Nephron (organoid): ENCODE measurements around the gene HDAC4.
A peak's percentile ranks its signal among the peaks of the same experiment; 100 is the strongest.

Experiments
- H3K27ac Mint-ChIP-seq, 3 experiments: 2 replicates each; pipeline ENCODE4 v1.8.0; 2020; ENCODE audit warnings: mixed read lengths in 3 of 3, mild to moderate bottlenecking in 2 of 3, moderate library complexity in 1 of 3
- H3K27me3 Mint-ChIP-seq: 2 replicates; pipeline ENCODE4 v1.8.0; 2021; ENCODE audit warnings: low read depth, mild to moderate bottlenecking, moderate library complexity, mixed read lengths
- H3K36me3 Mint-ChIP-seq: 2 replicates; pipeline ENCODE4 v1.8.0; 2020; ENCODE audit warnings: low read depth, mixed read lengths
- H3K4me1 Mint-ChIP-seq: 2 replicates; pipeline ENCODE4 v1.8.0; 2020; ENCODE audit warnings: mixed read lengths
- H3K4me3 Mint-ChIP-seq, 3 experiments: 2 replicates each; pipeline ENCODE4 v1.8.0; 2020; ENCODE audit warnings: mild to moderate bottlenecking in 3 of 3, mixed read lengths in 3 of 3, moderate library complexity in 2 of 3
- H3K9me3 Mint-ChIP-seq: 2 replicates; pipeline ENCODE4 v1.8.0; 2020; ENCODE audit warnings: mixed read lengths
- TF ChIP-seq, protein P1 (sequence below), 3 experiments: fragments of 200-600 bp; sonication (generic); IDR thresholded peaks; one replicate each; pipeline ENCODE4 v1.5.0; 2021; ENCODE audit warnings: antibody characterized with exemption in 3 of 3; ENCODE audit not compliant: unreplicated experiment in 3 of 3

The HDAC4 gene

DNA sequence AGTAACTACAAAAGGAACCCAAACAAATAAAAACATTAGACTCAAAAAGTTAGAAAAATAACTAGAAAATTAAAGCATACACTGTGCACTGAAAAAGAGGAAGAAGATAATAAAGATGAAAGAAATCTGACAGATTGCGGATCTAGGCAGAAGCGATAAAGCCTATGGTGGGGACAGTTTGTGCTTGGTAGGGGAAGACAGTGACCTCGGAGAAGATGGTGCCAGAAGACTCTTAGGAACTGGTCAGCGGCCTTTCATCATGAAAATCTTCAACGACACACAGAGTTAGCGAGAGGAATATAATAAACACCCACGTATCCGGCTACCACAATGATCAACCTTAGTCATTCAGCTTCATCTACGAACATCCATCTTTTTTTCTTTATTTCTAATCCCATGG is 180.5 kb downstream of the HDAC4 start:
- TF ChIP-seq, protein P1, sequence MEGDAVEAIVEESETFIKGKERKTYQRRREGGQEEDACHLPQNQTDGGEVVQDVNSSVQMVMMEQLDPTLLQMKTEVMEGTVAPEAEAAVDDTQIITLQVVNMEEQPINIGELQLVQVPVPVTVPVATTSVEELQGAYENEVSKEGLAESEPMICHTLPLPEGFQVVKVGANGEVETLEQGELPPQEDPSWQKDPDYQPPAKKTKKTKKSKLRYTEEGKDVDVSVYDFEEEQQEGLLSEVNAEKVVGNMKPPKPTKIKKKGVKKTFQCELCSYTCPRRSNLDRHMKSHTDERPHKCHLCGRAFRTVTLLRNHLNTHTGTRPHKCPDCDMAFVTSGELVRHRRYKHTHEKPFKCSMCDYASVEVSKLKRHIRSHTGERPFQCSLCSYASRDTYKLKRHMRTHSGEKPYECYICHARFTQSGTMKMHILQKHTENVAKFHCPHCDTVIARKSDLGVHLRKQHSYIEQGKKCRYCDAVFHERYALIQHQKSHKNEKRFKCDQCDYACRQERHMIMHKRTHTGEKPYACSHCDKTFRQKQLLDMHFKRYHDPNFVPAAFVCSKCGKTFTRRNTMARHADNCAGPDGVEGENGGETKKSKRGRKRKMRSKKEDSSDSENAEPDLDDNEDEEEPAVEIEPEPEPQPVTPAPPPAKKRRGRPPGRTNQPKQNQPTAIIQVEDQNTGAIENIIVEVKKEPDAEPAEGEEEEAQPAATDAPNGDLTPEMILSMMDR (IDR thresholded peaks at IDR 0.05; ENCODE audit: unreplicated experiment in 3 of 3): no peak
- H3K27ac Mint-ChIP-seq: peak overlapping the region; percentile 37 to 76 (median 58)
- H3K36me3 Mint-ChIP-seq: no peaks in the 10 kb centered on the region
- no peak overlapping the region for H3K4me3 Mint-ChIP-seq
- H3K9me3 Mint-ChIP-seq: no peaks in the 10 kb centered on the region
- H3K4me1 Mint-ChIP-seq: peaks cover 62% of the 10 kb centered on the region
- H3K27me3 Mint-ChIP-seq: no peaks in the 10 kb centered on the region

DNA sequence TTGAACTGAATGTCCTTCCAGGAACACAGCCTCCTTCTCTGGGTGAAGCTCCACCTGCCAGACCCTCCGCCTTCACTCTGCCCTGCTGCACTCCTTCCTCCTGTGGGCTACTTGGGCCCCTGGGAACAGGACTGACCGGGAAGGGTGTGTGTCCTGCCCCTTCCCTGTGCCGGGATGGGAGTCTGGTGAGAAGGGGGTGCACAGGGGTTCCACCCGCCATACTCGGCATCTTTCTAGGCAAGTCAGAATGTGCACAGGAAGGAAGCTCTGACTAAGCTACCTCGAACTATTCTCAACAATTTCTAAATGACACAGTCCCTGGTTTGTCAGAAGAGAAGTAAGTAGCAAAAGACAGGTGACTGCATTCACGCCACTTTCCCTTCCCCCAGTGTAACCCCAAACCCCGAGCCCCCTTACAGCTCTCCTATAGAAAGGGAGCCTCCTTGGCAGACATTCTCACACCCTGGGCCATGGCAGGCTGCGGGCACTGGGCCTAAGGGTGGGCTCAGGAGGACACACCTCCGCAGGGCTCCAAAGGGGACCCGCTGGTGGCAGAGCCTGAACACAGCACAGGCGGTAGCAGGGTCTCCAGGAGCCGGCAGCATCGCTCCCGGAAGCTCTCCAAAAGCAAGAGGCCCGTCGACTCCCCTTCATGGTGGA is 184.1 kb downstream of the HDAC4 start:
- Mint-ChIP-seq H3K36me3 (no peaks in the 10 kb centered on the region), H3K9me3 (no peaks in the 10 kb centered on the region), H3K27me3 (no peaks in the 10 kb centered on the region), H3K27ac (no peak overlapping the region), H3K4me1 (peaks cover 55% of the 10 kb centered on the region), H3K4me3 (no peak overlapping the region)
- TF ChIP-seq, protein P1 (IDR thresholded peaks at IDR 0.05; ENCODE audit: unreplicated experiment in 3 of 3): no peak

DNA sequence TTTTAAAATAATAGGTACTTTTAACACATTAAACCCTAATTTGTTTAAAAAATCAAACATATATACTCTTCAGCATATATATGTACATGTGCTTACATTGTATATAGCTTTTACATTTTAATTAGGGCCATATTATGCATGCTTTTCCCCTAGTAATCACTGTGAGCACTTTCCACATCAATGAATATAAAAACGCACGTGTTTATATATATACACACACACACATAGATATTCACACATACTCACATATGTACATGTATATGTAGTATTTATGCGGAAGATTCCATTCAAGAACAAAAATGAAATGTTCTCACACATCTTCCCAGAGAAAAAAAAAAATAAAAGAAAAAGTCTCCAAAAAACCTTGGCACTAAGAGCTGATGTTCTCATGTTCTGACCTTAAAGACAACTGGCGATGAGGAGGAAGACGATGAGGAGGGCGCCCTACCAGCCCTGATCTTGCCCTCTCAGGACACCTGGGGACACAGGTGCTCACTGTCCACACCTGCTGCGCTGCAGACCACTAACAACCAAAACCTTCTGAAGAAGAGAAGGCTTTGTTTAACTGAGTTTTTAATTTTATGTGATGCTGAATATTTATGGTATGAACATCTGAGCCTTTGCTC is 184.7 kb downstream of the HDAC4 start:
- Mint-ChIP-seq H3K27ac (no peak overlapping the region), H3K9me3 (no peaks in the 10 kb centered on the region), H3K27me3 (no peaks in the 10 kb centered on the region), H3K4me1 (peaks cover 52% of the 10 kb centered on the region), H3K36me3 (no peaks in the 10 kb centered on the region), H3K4me3 (no peak overlapping the region)
- TF ChIP-seq, protein P1 (IDR thresholded peaks at IDR 0.05; ENCODE audit: unreplicated experiment in 3 of 3): no peak

DNA sequence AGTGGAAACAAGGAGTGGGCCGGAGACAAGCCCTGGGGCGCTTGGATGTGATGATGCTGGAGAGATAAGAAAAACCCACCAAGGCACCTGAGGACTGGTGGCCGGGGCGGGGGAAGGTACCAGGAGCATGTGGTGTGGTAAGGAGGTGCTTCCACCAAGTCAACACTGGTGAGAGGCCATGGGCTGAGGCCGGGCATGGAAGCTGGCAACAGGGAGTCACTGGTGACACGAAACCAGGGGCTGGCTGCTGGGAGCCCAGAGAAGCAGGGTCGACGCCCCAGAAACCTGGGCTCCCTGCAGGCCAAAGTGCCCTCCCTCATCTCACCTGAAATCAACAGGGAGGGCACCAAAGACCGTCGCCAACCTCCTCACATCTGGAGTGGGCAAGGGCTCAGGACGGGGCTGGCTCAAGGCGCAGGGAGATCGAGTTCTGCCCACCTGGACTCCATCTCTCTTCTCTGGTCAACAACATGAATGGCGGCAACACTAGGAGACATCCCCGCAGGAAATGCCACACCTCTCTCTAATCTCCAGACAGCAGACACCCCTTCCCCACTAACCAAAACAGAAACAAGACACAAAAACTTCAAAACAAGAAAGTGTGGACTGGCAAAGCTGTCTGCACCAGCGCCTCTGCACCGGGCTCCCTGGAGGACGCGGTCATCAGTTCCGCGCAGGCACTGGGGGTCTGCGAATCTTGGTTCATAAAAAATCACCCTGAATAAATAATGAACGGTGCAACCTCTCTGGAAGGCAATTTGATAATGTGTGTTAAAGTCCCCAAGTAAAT is 185.5 kb downstream of the HDAC4 start:
- Mint-ChIP-seq H3K36me3 (no peaks in the 10 kb centered on the region), H3K9me3 (no peaks in the 10 kb centered on the region), H3K27me3 (no peaks in the 10 kb centered on the region), H3K27ac (peak overlapping the region in 1 of 3 experiments; percentile 8), H3K4me1 (peaks cover 45% of the 10 kb centered on the region), H3K4me3 (no peak overlapping the region)
- TF ChIP-seq, protein P1 (IDR thresholded peaks at IDR 0.05; ENCODE audit: unreplicated experiment in 3 of 3): no peak

DNA sequence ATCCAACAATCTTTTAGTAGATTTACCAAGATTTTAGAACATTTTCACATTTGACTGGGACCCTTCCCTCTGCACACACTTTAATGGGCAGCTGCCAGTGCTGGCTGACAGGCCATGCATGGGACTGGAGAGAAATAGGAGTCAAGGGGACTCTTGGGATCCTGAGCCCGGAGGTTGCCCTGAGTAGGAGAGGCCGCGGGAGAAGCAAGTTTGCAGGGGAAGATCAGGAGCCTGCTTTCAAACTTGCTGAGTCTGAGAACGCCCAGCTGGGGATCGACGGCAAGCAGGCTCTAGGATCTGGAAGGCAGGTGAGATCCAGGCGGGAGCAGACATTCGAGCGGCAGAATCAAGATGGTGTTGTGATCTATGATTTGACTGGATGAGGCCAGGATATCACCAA is 186.1 kb downstream of the HDAC4 start:
- TF ChIP-seq, protein P1 (IDR thresholded peaks at IDR 0.05; ENCODE audit: unreplicated experiment in 3 of 3): no peak
- H3K27me3 Mint-ChIP-seq: no peaks in the 10 kb centered on the region
- H3K4me1 Mint-ChIP-seq: peaks cover 44% of the 10 kb centered on the region
- peak overlapping the region in 1 of 3 experiments; percentile 8 for H3K27ac Mint-ChIP-seq
- no peaks in the 10 kb centered on the region for H3K36me3 Mint-ChIP-seq
- no peak overlapping the region for H3K4me3 Mint-ChIP-seq
- no peaks in the 10 kb centered on the region for H3K9me3 Mint-ChIP-seq
